Measurements from ENCODE around the gene WDFY1. TPM values are rescaled to one million over a fixed set of nuclear protein-coding genes. Genes with fewer than 3 reads are reported as not detected.

Gene WDFY1
- total and polyA plus RNA-seq, 2 donors, result 23.5 to 35.0 TPM

GRCh38 chr2:223969856-223970255 is 24.7 kb upstream of the WDFY1 start:
- 95% methylated on average over 1 of the region's 1 CpG for WGBS
- Histone ChIP-seq H3K27ac (ENCODE audit: low read depth in 1 of 2, low read length in 1 of 2) (no peak overlapping the region), H3K9me3 (ENCODE audit: control insufficient read depth in 2 of 2, insufficient read depth in 1 of 2, low read length in 1 of 2) (no peaks in the 10 kb centered on the region), H3K4me1 (ENCODE audit: control insufficient read depth in 2 of 2, insufficient read depth in 2 of 2, low read length in 2 of 2) (no peaks in the 10 kb centered on the region), H3K27me3 (ENCODE audit: control insufficient read depth in 2 of 2, insufficient read depth in 1 of 2, low read length in 1 of 2) (no peaks in the 10 kb centered on the region), H3K36me3 (ENCODE audit: control insufficient read depth in 2 of 2, insufficient read depth in 2 of 2, low read length in 1 of 2) (peaks cover 15 to 27% of the 10 kb centered on the region in 2 donors), H3K4me3 (ENCODE audit: low read length in 2 of 2) (no peak overlapping the region)
- DNase-seq (ENCODE audit: low read depth in 6 of 9, low spot score in 9 of 9), result no peak

- H3K4me3 ChIP-seq (ENCODE audit: low read length in 2 of 2), result no peak overlapping the region
- H3K4me1 ChIP-seq (ENCODE audit: control insufficient read depth in 2 of 2, insufficient read depth in 2 of 2, low read length in 2 of 2), result no peaks in the 10 kb centered on the region
- H3K27ac ChIP-seq (ENCODE audit: low read depth in 1 of 2, low read length in 1 of 2), result no peak overlapping the region
- H3K27me3 ChIP-seq (ENCODE audit: control insufficient read depth in 2 of 2, insufficient read depth in 1 of 2, low read length in 1 of 2), result no peaks in the 10 kb centered on the region
- H3K9me3 ChIP-seq (ENCODE audit: control insufficient read depth in 2 of 2, insufficient read depth in 1 of 2, low read length in 1 of 2), result no peaks in the 10 kb centered on the region
- H3K36me3 ChIP-seq (ENCODE audit: control insufficient read depth in 2 of 2, insufficient read depth in 2 of 2, low read length in 1 of 2), result peaks cover 15 to 29% of the 10 kb centered on the region in 2 donors
- WGBS, result 32% methylated on average over 2 of the region's 3 CpGs
- DNase-seq (ENCODE audit: low read depth in 6 of 9, low spot score in 9 of 9), result no peak
These were observed 24.2 kb upstream of the WDFY1 start for GRCh38 chr2:223969315-223969714.

GRCh38 chr2:223967981-223968380 is 22.8 kb upstream of the WDFY1 start:
- no peaks in the 10 kb centered on the region for H3K9me3 ChIP-seq (ENCODE audit: control insufficient read depth in 2 of 2, insufficient read depth in 1 of 2, low read length in 1 of 2)
- 96% methylated on average over 2 of the region's 2 CpGs for WGBS
- no peak overlapping the region for H3K4me3 ChIP-seq (ENCODE audit: low read length in 2 of 2)
- no peak overlapping the region for H3K27ac ChIP-seq (ENCODE audit: low read depth in 1 of 2, low read length in 1 of 2)
- H3K4me1 ChIP-seq (ENCODE audit: control insufficient read depth in 2 of 2, insufficient read depth in 2 of 2, low read length in 2 of 2), result no peaks in the 10 kb centered on the region
- peaks cover 17 to 40% of the 10 kb centered on the region in 2 donors for H3K36me3 ChIP-seq (ENCODE audit: control insufficient read depth in 2 of 2, insufficient read depth in 2 of 2, low read length in 1 of 2)
- H3K27me3 ChIP-seq (ENCODE audit: control insufficient read depth in 2 of 2, insufficient read depth in 1 of 2, low read length in 1 of 2), result no peaks in the 10 kb centered on the region
- no peak for DNase-seq (ENCODE audit: low read depth in 6 of 9, low spot score in 9 of 9)

GRCh38 chr2:223959688-223960087 is 14.6 kb upstream of the WDFY1 start:
- H3K4me1 ChIP-seq (ENCODE audit: control insufficient read depth in 2 of 2, insufficient read depth in 2 of 2, low read length in 2 of 2), result peaks cover 13 to 14% of the 10 kb centered on the region in 2 donors
- H3K36me3 ChIP-seq (ENCODE audit: control insufficient read depth in 2 of 2, insufficient read depth in 2 of 2, low read length in 1 of 2), result peaks cover 12 to 38% of the 10 kb centered on the region in 2 donors
- H3K27ac ChIP-seq (ENCODE audit: low read depth in 1 of 2, low read length in 1 of 2), result peak overlapping the region in 1 of 2 donors; percentile 37
- no peaks in the 10 kb centered on the region for H3K27me3 ChIP-seq (ENCODE audit: control insufficient read depth in 2 of 2, insufficient read depth in 1 of 2, low read length in 1 of 2)
- no peak overlapping the region for H3K4me3 ChIP-seq (ENCODE audit: low read length in 2 of 2)
- no peaks in the 10 kb centered on the region for H3K9me3 ChIP-seq (ENCODE audit: control insufficient read depth in 2 of 2, insufficient read depth in 1 of 2, low read length in 1 of 2)
- WGBS, result 72% methylated on average over 5 of the region's 5 CpGs
- peak in 1 of 9 donors; percentile 22 for DNase-seq (ENCODE audit: low read depth in 6 of 9, low spot score in 9 of 9)

GRCh38 chr2:223957092-223957851 is 12.1 kb upstream of the WDFY1 start, which contains the start of gene MRPL44:
Gene MRPL44 (plus strand): TSS chr2:223957463. CDS start chr2:223957473, 10 bp downstream.
- peak within 1 kb of the TSS; percentile 81 to 93 for H3K4me3 ChIP-seq (ENCODE audit: low read length in 2 of 2)
- DNase-seq (ENCODE audit: low read depth in 6 of 9, low spot score in 9 of 9), result peak; percentile 91 to 98 (median 95)
- no peaks in the 10 kb centered on the region for H3K27me3 ChIP-seq (ENCODE audit: control insufficient read depth in 2 of 2, insufficient read depth in 1 of 2, low read length in 1 of 2)
- H3K4me1 ChIP-seq (ENCODE audit: control insufficient read depth in 2 of 2, insufficient read depth in 2 of 2, low read length in 2 of 2), result peaks cover 13 to 14% of the 10 kb centered on the region in 2 donors
- peak within 1 kb of the TSS; percentile 83 to 92 for H3K27ac ChIP-seq (ENCODE audit: low read depth in 1 of 2, low read length in 1 of 2)
- no peaks in the 10 kb centered on the region for H3K9me3 ChIP-seq (ENCODE audit: control insufficient read depth in 2 of 2, insufficient read depth in 1 of 2, low read length in 1 of 2)
- WGBS, result under 1% methylated on average over 65 of the region's 65 CpGs
- H3K36me3 ChIP-seq (ENCODE audit: control insufficient read depth in 2 of 2, insufficient read depth in 2 of 2, low read length in 1 of 2), result peaks cover 7 to 22% of the 10 kb centered on the region in 2 donors

GRCh38 chr2:223956300-223956699 is 11.2 kb upstream of the WDFY1 start:
- Histone ChIP-seq H3K4me3 (ENCODE audit: low read length in 2 of 2) (peak overlapping the region in 1 of 2 donors; percentile 3), H3K27me3 (ENCODE audit: control insufficient read depth in 2 of 2, insufficient read depth in 1 of 2, low read length in 1 of 2) (no peaks in the 10 kb centered on the region), H3K36me3 (ENCODE audit: control insufficient read depth in 2 of 2, insufficient read depth in 2 of 2, low read length in 1 of 2) (peaks cover under 1 to 15% of the 10 kb centered on the region in 2 donors), H3K27ac (ENCODE audit: low read depth in 1 of 2, low read length in 1 of 2) (peak overlapping the region; percentile 62 to 83), H3K4me1 (ENCODE audit: control insufficient read depth in 2 of 2, insufficient read depth in 2 of 2, low read length in 2 of 2) (peaks cover 11 to 13% of the 10 kb centered on the region in 2 donors), H3K9me3 (ENCODE audit: control insufficient read depth in 2 of 2, insufficient read depth in 1 of 2, low read length in 1 of 2) (no peaks in the 10 kb centered on the region)
- DNase-seq (ENCODE audit: low read depth in 6 of 9, low spot score in 9 of 9), result peak in 1 of 9 donors; percentile 27
- 83% methylated on average over 4 of the region's 4 CpGs for WGBS

- no peak for DNase-seq (ENCODE audit: low read depth in 6 of 9, low spot score in 9 of 9)
- Histone ChIP-seq H3K27me3 (ENCODE audit: control insufficient read depth in 2 of 2, insufficient read depth in 1 of 2, low read length in 1 of 2) (no peaks in the 10 kb centered on the region), H3K4me3 (ENCODE audit: low read length in 2 of 2) (no peak overlapping the region), H3K4me1 (ENCODE audit: control insufficient read depth in 2 of 2, insufficient read depth in 2 of 2, low read length in 2 of 2) (peaks cover 2 to 6% of the 10 kb centered on the region in 2 donors), H3K27ac (ENCODE audit: low read depth in 1 of 2, low read length in 1 of 2) (no peak overlapping the region), H3K36me3 (ENCODE audit: control insufficient read depth in 2 of 2, insufficient read depth in 2 of 2, low read length in 1 of 2) (peaks cover 0 to under 1% of the 10 kb centered on the region in 2 donors), H3K9me3 (ENCODE audit: control insufficient read depth in 2 of 2, insufficient read depth in 1 of 2, low read length in 1 of 2) (no peaks in the 10 kb centered on the region)
- WGBS, result 93% methylated on average over 3 of the region's 3 CpGs
These were observed 9.3 kb upstream of the WDFY1 start for GRCh38 chr2:223954401-223954800.

GRCh38 chr2:223952280-223952968 is 7.3 kb upstream of the WDFY1 start:
- H3K36me3 ChIP-seq (ENCODE audit: control insufficient read depth in 2 of 2, insufficient read depth in 2 of 2, low read length in 1 of 2), result no peaks in the 10 kb centered on the region
- H3K27me3 ChIP-seq (ENCODE audit: control insufficient read depth in 2 of 2, insufficient read depth in 1 of 2, low read length in 1 of 2), result no peaks in the 10 kb centered on the region
- peaks cover 0 to 6% of the 10 kb centered on the region in 2 donors for H3K4me1 ChIP-seq (ENCODE audit: control insufficient read depth in 2 of 2, insufficient read depth in 2 of 2, low read length in 2 of 2)
- H3K4me3 ChIP-seq (ENCODE audit: low read length in 2 of 2), result no peak overlapping the region
- H3K9me3 ChIP-seq (ENCODE audit: control insufficient read depth in 2 of 2, insufficient read depth in 1 of 2, low read length in 1 of 2), result no peaks in the 10 kb centered on the region
- 90% methylated on average over 6 of the region's 6 CpGs for WGBS
- no peak overlapping the region for H3K27ac ChIP-seq (ENCODE audit: low read depth in 1 of 2, low read length in 1 of 2)
- no peak for DNase-seq (ENCODE audit: low read depth in 6 of 9, low spot score in 9 of 9)
